HCT116 (cell line): ENCODE measurements around the gene TP53AIP1. TPM values are rescaled to one million over a fixed set of nuclear protein-coding genes. Genes with fewer than 3 reads are reported as not detected.

ENCODE experiments used
- ATAC-seq: fragments of 200-7000 bp; cut with Tn5 transposase; 2 replicates; pipeline ENCODE4 v1.9.1; 2020; ENCODE audit warnings: mild to moderate bottlenecking, moderate library complexity
- BruUV-seq: library from RNA; stranded (reverse); fragments of 400-500 nt; replicated peaks from 2 replicates; lab custom pipeline; 2021; lab: Mats Ljungman, UMichigan
- CTCF ChIA-PET: fragments of 300-600 bp; sonication (Branson Sonifier 250); formaldehyde crosslinking; loops from one replicate; lab custom pipeline; 2021; ENCODE audit warnings: antibody characterized with exemption; lab: Charles Lee
- POLR2A ChIA-PET: fragments of 300-600, 350-600 bp; sonication (Branson Sonifier 250); formaldehyde crosslinking; loops from one replicate; lab custom pipeline; 2021; ENCODE audit warnings: antibody characterized with exemption; lab: Charles Lee
- RAD21 ChIA-PET, 2 experiments: fragments of 300-600 bp; sonication (Branson Sonifier 250); formaldehyde crosslinking; loops; one replicate each; lab custom pipeline; 2023; ENCODE audit warnings: low total read pairs in 2 of 2; ENCODE audit not compliant: uncharacterized antibody in 2 of 2, unreplicated experiment in 2 of 2, low non-redundant PET in 1 of 2; lab: Charles Lee
- DNase-seq: peaks from one replicate; pipeline ENCODE4 v3.0.0-alpha.2; 2010; ENCODE audit warnings: low read depth, low spot score
- H2AFZ ChIP-seq: fragments of 200-600 bp; shearing (Covaris generic), sonication (generic); 2 replicates; pipeline ENCODE4 v1.6.1; 2017; ENCODE audit warnings: low read depth, mixed run types, mixed read lengths, antibody characterized with exemption, low read length; ENCODE audit not compliant: poor library complexity, severe bottlenecking
- H3K27ac ChIP-seq: 2 replicates; pipeline ENCODE4 v1.5.1; 2012; ENCODE audit warnings: low read depth, low read length
- H3K27me3 ChIP-seq: fragments of 200-600 bp; sonication (generic); 2 replicates; pipeline ENCODE4 v1.6.1; 2016; ENCODE audit warnings: mixed run types, low read length, mixed read lengths; ENCODE audit not compliant: insufficient read depth
- H3K36me3 ChIP-seq, 2 experiments: fragments of 200-500 bp in 1 of 2; fragments of 200-600 bp in 1 of 2; sonication (Bioruptor generic) in 1 of 2; sonication (generic) in 1 of 2; 2 replicates each; pipeline versions ENCODE4 v1.5.1 to v1.6.1; 2014 to 2016; ENCODE audit warnings: low read length in 2 of 2, inconsistent platforms in 1 of 2, mixed read lengths in 1 of 2, mixed run types in 1 of 2; ENCODE audit not compliant: insufficient read depth in 2 of 2, control insufficient read depth in 1 of 2
- H3K4me1 ChIP-seq, 2 experiments: fragments of 200-600 bp in 1 of 2; sonication (generic) in 1 of 2; 2 replicates each; pipeline versions ENCODE4 v1.5.1 to v1.6.1; 2012 to 2017; ENCODE audit warnings: low read length in 2 of 2, inconsistent platforms in 1 of 2, mild to moderate bottlenecking in 1 of 2, mixed read lengths in 1 of 2, mixed run types in 1 of 2, moderate library complexity in 1 of 2; ENCODE audit not compliant: insufficient read depth in 2 of 2, control insufficient read depth in 1 of 2
- H3K4me2 ChIP-seq: fragments of 200-600 bp; sonication (generic); 2 replicates; pipeline ENCODE4 v1.6.1; 2017; ENCODE audit warnings: mixed run types, low read length, mixed read lengths
- H3K4me3 ChIP-seq, 2 experiments: fragments of 200-600 bp in 1 of 2; sonication (generic) in 1 of 2; replicated peaks in 1 of 2; 2 replicates each; pipeline ENCODE4 v1.5.1; 2011 to 2016; ENCODE audit warnings: low read length in 2 of 2, control low read depth in 1 of 2, low read depth in 1 of 2, mild to moderate bottlenecking in 1 of 2, mixed read lengths in 1 of 2, mixed run types in 1 of 2
- H3K79me2 ChIP-seq: fragments of 200-600 bp; sonication (generic); 2 replicates; pipeline ENCODE4 v1.6.1; 2017; ENCODE audit warnings: mild to moderate bottlenecking, mixed run types, low read length, moderate library complexity, mixed read lengths; ENCODE audit not compliant: insufficient read depth
- H3K9ac ChIP-seq: fragments of 200-600 bp; sonication (generic); 2 replicates; pipeline ENCODE4 v1.6.1; 2016; ENCODE audit warnings: low read length, mixed read lengths
- H3K9me2 ChIP-seq: fragments of 200-600 bp; sonication (generic), shearing (Covaris generic); 2 replicates; pipeline ENCODE4 v1.6.1; 2017; ENCODE audit warnings: mixed run types, mild to moderate bottlenecking, moderate library complexity; ENCODE audit not compliant: insufficient read depth
- H3K9me3 ChIP-seq, 2 experiments: fragments of 200-500 bp in 1 of 2; fragments of 200-600 bp in 1 of 2; sonication (Bioruptor generic) in 1 of 2; sonication (generic) in 1 of 2; 2 replicates each; pipeline ENCODE4 v1.6.1; 2014 to 2017; ENCODE audit warnings: low read length in 2 of 2, mixed read lengths in 2 of 2, inconsistent platforms in 1 of 2, low read depth in 1 of 2, mild to moderate bottlenecking in 1 of 2, mixed run types in 1 of 2, moderate library complexity in 1 of 2; ENCODE audit not compliant: control insufficient read depth in 1 of 2, insufficient read depth in 1 of 2
- H4K20me1 ChIP-seq: fragments of 200-600 bp; sonication (generic), shearing (Covaris generic); 2 replicates; pipeline ENCODE4 v1.6.1; 2017; ENCODE audit warnings: mixed run types, mild to moderate bottlenecking, moderate library complexity; ENCODE audit not compliant: insufficient read depth
- ELF1 ChIP-seq: IDR thresholded peaks from 2 replicates; pipeline ENCODE4 v1.6.1; 2012; ENCODE audit warnings: low read depth, borderline replicate concordance
- FOSL1 ChIP-seq: IDR thresholded peaks from 2 replicates; pipeline ENCODE4 v1.6.1; 2012; ENCODE audit warnings: low read depth
- JUND ChIP-seq: IDR thresholded peaks from 2 replicates; pipeline ENCODE4 v1.6.1; 2012
- POLR2AphosphoS5 ChIP-seq: IDR thresholded peaks from 2 replicates; pipeline ENCODE4 v1.6.1; 2011; ENCODE audit warnings: mild to moderate bottlenecking, low read depth, low read length, moderate library complexity
- SIN3A ChIP-seq: IDR thresholded peaks from 2 replicates; pipeline ENCODE4 v1.6.1; 2012; ENCODE audit warnings: low read depth
- SP1 ChIP-seq: IDR thresholded peaks from 2 replicates; pipeline ENCODE4 v1.6.1; 2012; ENCODE audit warnings: low read depth
- ZFX ChIP-seq: fragments of 450-650 bp; IDR thresholded peaks from 2 replicates; pipeline ENCODE4 v1.6.1; 2017
- ZNF274 ChIP-seq: fragments of 200-500 bp; sonication (Bioruptor generic); IDR thresholded peaks from 2 replicates; pipeline ENCODE4 v1.6.1; 2014; ENCODE audit warnings: mild to moderate bottlenecking, low read depth, low read length, inconsistent platforms
- intact Hi-C: fragments of 100-400 bp; cut with micrococcal nuclease; formaldehyde crosslinking; loops from 2 replicates; pipeline ENCODE4 v1.10.0; 2022
- total RNA-seq: library from RNA; stranded (reverse); gene quantifications from one replicate; pipeline ENCODE4 v1.2.1, GENCODE V29; 2021; ENCODE audit not compliant: unreplicated experiment
- TF ChIP-seq, protein P1 (sequence below), 3 experiments: fragments of 200-600 bp in 1 of 3; sonication (generic) in 1 of 3; IDR thresholded peaks in 2 of 3; conservative IDR thresholded peaks in 1 of 3; 2 replicates each; pipeline ENCODE4 v1.5.1; 2012 to 2017; ENCODE audit warnings: low read depth in 2 of 3, low read length in 2 of 3, antibody characterized with exemption in 1 of 3, borderline replicate concordance in 1 of 3, control low read depth in 1 of 3, mild to moderate bottlenecking in 1 of 3, mixed read lengths in 1 of 3, mixed run types in 1 of 3, moderate library complexity in 1 of 3; ENCODE audit not compliant: insufficient read depth in 1 of 3
- TF ChIP-seq, protein P2 (sequence below): IDR thresholded peaks from 2 replicates; pipeline ENCODE4 v1.6.1; 2011; ENCODE audit warnings: mild to moderate bottlenecking, low read length, moderate library complexity; ENCODE audit not compliant: insufficient replicate concordance; ENCODE audit errors: extremely low read depth
- TF ChIP-seq, protein P3 (sequence below): IDR thresholded peaks from 2 replicates; pipeline ENCODE4 v1.6.1; 2012; ENCODE audit warnings: low read depth
- TF ChIP-seq, protein P4 (sequence below): IDR thresholded peaks from 2 replicates; pipeline ENCODE4 v1.6.1; 2012

The TP53AIP1 gene
- total RNA-seq, 1 experiment from 2014 or later: 0.15 TPM

DNA sequence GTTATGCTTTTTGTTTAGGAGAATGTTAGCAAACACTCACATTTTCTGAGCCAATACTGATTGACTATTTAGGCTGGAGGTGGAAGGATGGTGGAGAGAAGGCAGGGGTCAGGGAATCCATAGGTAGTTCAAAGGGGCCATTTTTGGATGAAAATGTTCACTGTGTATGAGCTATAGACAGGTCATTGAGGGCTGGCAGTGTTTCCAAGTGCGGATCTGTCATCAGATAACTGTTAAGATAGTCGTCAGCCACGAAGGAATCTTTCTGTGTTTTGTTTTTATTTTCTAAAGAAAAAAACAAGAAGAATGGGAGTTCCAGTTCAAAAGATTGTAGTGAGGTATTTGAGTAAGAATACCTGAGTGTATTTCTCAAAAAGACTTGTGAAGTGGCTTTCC, 48.4 kb downstream of the TP53AIP1 start:
- BruUV-seq: no TSS peak
- Histone ChIP-seq H3K79me2 (no peaks in the 10 kb centered on the region), H3K4me1 (peaks cover 9 to 23% of the 10 kb centered on the region in 2 experiments; a peak in 3 of 4 replicates), H3K36me3 (no peaks in the 10 kb centered on the region), H4K20me1 (no peaks in the 10 kb centered on the region), H3K9ac (no peak overlapping the region), H2AFZ (no peak overlapping the region), H3K9me2 (no peaks in the 10 kb centered on the region), H3K27me3 (no peaks in the 10 kb centered on the region), H3K4me2 (no peak overlapping the region), H3K9me3 (no peaks in the 10 kb centered on the region)
- POLR2A ChIA-PET: interaction anchor here (3.0 kb wide), 1 partner anchor 12 kb away, joined by 14 read pairs; no protein-coding TSS in a partner anchor
- intact Hi-C loops: no loop called here
- TF ChIP-seq, protein P1, sequence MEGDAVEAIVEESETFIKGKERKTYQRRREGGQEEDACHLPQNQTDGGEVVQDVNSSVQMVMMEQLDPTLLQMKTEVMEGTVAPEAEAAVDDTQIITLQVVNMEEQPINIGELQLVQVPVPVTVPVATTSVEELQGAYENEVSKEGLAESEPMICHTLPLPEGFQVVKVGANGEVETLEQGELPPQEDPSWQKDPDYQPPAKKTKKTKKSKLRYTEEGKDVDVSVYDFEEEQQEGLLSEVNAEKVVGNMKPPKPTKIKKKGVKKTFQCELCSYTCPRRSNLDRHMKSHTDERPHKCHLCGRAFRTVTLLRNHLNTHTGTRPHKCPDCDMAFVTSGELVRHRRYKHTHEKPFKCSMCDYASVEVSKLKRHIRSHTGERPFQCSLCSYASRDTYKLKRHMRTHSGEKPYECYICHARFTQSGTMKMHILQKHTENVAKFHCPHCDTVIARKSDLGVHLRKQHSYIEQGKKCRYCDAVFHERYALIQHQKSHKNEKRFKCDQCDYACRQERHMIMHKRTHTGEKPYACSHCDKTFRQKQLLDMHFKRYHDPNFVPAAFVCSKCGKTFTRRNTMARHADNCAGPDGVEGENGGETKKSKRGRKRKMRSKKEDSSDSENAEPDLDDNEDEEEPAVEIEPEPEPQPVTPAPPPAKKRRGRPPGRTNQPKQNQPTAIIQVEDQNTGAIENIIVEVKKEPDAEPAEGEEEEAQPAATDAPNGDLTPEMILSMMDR (IDR thresholded peaks at IDR 0.05 in 2 of 3, conservative IDR thresholded peaks at IDR 0.05 in 1 of 3; ENCODE audit: borderline replicate concordance in 1 of 3, insufficient read depth in 1 of 3, low read depth in 2 of 3, low read length in 2 of 3): no peak
- TF ChIP-seq, protein P2, sequence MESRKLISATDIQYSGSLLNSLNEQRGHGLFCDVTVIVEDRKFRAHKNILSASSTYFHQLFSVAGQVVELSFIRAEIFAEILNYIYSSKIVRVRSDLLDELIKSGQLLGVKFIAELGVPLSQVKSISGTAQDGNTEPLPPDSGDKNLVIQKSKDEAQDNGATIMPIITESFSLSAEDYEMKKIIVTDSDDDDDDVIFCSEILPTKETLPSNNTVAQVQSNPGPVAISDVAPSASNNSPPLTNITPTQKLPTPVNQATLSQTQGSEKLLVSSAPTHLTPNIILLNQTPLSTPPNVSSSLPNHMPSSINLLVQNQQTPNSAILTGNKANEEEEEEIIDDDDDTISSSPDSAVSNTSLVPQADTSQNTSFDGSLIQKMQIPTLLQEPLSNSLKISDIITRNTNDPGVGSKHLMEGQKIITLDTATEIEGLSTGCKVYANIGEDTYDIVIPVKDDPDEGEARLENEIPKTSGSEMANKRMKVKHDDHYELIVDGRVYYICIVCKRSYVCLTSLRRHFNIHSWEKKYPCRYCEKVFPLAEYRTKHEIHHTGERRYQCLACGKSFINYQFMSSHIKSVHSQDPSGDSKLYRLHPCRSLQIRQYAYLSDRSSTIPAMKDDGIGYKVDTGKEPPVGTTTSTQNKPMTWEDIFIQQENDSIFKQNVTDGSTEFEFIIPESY: no peak
- TF ChIP-seq ZFX: no peak
- TF ChIP-seq, protein P3, sequence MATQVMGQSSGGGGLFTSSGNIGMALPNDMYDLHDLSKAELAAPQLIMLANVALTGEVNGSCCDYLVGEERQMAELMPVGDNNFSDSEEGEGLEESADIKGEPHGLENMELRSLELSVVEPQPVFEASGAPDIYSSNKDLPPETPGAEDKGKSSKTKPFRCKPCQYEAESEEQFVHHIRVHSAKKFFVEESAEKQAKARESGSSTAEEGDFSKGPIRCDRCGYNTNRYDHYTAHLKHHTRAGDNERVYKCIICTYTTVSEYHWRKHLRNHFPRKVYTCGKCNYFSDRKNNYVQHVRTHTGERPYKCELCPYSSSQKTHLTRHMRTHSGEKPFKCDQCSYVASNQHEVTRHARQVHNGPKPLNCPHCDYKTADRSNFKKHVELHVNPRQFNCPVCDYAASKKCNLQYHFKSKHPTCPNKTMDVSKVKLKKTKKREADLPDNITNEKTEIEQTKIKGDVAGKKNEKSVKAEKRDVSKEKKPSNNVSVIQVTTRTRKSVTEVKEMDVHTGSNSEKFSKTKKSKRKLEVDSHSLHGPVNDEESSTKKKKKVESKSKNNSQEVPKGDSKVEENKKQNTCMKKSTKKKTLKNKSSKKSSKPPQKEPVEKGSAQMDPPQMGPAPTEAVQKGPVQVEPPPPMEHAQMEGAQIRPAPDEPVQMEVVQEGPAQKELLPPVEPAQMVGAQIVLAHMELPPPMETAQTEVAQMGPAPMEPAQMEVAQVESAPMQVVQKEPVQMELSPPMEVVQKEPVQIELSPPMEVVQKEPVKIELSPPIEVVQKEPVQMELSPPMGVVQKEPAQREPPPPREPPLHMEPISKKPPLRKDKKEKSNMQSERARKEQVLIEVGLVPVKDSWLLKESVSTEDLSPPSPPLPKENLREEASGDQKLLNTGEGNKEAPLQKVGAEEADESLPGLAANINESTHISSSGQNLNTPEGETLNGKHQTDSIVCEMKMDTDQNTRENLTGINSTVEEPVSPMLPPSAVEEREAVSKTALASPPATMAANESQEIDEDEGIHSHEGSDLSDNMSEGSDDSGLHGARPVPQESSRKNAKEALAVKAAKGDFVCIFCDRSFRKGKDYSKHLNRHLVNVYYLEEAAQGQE: no peak
- TF ChIP-seq, protein P4, sequence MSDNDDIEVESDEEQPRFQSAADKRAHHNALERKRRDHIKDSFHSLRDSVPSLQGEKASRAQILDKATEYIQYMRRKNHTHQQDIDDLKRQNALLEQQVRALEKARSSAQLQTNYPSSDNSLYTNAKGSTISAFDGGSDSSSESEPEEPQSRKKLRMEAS: no peak
- TF ChIP-seq SP1: no peak
- no peak for TF ChIP-seq SIN3A
- no peak for TF ChIP-seq JUND
- TF ChIP-seq ZNF274: no peak
- TF ChIP-seq POLR2AphosphoS5: no peak
- TF ChIP-seq FOSL1: no peak
- no peak for TF ChIP-seq ELF1
- TF ChIP-seq, all 23 proteins: peak for 0
- H3K27ac ChIP-seq: no peak overlapping the region
- DNase-seq (no peak), ATAC-seq (no peak)
- RAD21 ChIA-PET: no interaction called here
- CTCF ChIA-PET: interaction anchor here (1.1 kb wide), 1 partner anchor 11 kb away, joined by 3 read pairs; no protein-coding TSS in a partner anchor
- H3K4me3 ChIP-seq: no peak overlapping the region
